NCI-H82 (cell line): ENCODE measurements around the gene SNTG2.

Experiments used
- DNase-seq: peaks from one replicate; lab custom pipeline; 2025; lab: John Stamatoyannopoulos, UW

SNTG2 gene

GRCh38 chr2:1318366-1319009 is 367.8 kb downstream of the SNTG2 start:
- no peak for DNase-seq

- DNase-seq: no peak
Measured at GRCh38 chr2:1319393-1319792, 368.7 kb downstream of the SNTG2 start.

DNA sequence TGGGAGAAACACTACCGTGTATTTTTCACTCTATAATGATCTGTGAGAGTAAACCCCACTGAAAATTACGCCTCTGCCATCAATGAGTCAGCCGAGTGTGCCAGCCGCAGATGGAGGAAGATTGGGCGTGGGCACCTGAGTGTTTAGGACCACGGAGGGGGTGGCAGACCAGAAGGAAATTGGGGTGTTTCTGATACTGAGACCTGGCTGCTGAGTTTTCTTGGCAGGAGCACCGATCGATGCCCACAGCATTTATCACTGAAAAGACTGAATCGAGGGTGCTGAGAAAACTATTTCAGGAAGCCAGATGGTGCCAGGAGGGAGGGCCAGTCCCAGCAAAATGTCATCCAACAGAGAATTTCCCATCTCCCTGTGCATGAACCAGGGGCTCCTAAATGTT is 370.7 kb downstream of the SNTG2 start:
- no peak for DNase-seq

GRCh38 chr2:1324884-1325283 is 374.2 kb downstream of the SNTG2 start:
- no peak for DNase-seq

DNA sequence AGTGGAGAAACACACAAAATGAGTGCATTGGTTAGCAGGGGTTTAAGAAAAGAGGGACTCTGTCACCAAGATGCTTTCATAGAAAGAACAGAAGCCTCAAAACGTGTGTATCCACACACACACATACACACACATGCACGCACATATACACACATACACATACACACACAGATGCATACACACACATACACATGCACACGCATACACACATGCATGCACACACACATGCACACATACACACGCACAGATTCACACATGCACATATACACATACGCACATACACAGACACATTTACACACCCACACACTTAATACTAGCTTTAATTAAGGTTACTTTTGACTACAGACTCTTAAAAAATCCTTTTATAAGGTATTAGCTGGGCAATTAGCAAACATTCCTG is 378.0 kb downstream of the SNTG2 start:
- DNase-seq: no peak

- no peak for DNase-seq
Measured at GRCh38 chr2:1339388-1340140, 388.9 kb downstream of the SNTG2 start.

DNA sequence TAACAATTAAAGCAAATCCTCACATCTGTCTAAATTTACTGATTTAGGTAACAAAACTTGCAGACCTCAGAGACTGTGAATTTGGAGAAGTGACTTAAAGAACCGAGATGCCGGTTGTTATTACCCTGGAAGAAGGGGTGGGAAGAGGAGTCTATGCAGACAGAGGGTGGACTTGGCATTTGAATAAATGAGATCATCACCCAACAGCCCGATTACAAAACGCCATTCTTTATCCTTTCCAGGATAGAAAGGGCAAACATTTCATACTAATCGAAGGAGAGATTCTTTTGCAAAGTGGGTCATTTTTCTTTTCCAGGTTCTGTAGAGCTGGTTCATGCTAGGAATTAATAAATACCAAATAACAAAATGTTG is 389.5 kb downstream of the SNTG2 start:
- no peak for DNase-seq

- peak; percentile 32 for DNase-seq
Measured at GRCh38 chr2:1341404-1342120, 390.9 kb downstream of the SNTG2 start.

- DNase-seq: no peak
Measured at GRCh38 chr2:1348789-1349188, 398.1 kb downstream of the SNTG2 start.

DNA sequence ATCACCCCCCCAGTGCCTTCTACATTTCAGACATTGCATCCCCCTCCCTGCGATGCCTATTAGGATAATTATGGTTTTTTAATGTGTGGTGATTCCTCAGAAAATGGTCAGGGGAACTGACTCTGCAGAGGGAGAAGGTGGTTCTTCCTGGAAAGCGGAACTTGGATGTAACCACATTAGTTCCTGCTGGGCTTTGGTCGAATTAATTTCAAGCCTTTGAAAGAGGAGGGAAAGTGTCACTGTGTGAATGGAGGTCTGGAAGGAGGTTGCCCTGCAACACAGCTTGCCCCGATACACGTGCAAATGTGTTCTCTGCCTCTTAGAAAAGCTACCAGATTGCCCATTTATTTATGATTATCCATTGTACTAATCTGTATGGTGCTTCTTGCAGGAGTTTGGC is 399.5 kb downstream of the SNTG2 start:
- DNase-seq: no peak

GRCh38 chr2:1353124-1353523 is 402.5 kb downstream of the SNTG2 start:
- no peak for DNase-seq

DNA sequence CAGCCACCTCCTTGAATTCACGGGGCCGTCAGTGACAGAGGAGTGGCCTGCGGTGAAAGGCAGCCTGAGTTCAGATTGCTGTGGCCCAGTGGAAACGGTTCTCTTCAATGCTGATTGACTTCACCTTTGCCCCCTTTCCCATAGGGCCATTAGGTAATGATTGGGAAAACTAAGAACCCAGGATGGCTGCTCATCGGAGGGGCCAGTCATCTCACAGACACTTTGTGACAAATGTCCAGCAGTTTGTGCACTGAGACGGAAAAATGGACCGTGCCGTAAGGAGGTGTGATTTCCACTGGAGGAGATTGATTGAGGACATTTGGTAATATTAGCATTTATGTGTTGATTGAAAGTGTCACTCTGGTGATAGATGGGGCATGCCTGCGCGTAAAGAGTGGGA is 402.9 kb downstream of the SNTG2 start:
- no peak for DNase-seq

- no peak for DNase-seq
Measured at GRCh38 chr2:1360144-1360543, 409.5 kb downstream of the SNTG2 start.

GRCh38 chr2:1360557-1361250 is 410.1 kb downstream of the SNTG2 start:
- no peak for DNase-seq

DNA sequence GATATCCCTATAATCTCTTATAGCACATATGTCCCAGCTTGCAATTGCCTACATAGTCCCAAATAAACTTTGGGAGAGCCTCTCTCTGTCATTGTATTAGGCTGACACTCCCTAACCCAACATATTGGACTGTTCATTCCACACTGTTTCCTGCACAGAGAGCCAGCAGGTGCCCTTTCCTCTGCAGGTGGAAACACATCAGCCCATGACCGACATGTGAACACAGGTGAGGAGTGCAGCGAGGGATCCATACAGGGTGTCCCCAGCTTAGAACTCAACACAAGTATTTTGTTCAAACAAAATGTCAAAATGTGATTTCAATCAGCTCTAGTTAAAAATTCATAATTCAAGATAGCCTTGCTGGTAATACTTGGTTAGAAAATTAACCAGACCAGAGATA is 412.7 kb downstream of the SNTG2 start:
- DNase-seq: no peak

DNA sequence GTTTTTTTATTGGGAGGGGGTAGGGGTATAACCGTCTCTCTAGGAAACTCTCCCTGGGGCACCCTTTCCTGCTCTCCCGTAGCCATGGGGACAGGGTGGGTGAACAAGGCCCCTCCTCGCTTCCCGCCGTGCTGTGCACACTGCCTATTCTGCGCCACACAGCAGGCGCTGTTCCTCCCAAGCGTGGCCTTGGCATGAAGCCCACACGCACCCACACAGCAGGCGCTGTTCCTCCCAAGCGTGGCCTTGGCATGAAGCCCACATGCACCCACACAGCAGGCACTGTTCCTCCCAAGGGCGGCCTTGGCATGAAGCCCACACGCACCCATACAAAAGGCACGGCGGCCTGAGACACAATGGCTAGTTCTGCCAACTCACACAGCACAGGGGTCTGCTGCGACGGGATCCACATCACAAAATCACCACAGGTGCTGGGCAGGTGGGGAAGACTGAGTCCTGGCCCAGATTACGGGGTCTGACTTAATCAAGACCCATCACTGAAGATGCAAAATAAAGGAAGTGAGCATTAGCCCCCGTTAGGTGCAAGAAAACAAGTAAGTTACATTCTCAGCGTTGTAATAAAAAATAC is 416.0 kb downstream of the SNTG2 start:
- no peak for DNase-seq

DNA sequence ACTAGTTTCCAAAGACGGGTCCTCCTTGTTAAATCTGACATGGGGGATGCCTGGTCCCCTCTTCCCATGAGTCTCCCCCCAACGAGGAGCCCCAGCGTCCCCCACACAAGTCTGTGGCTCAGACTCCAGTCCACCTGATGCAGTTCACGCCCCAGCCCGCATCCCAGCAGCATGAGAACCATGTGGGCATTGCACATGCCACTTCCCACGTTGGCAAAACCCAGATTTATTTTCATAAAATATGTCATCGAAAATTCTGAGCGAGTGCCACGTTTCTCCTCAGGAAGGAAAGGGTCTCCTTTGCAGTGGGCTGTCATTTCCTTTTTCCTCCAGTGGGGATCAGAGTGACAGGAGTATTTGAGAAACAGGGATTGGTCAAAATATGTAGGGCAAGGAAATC is 417.0 kb downstream of the SNTG2 start:
- DNase-seq: no peak

DNA sequence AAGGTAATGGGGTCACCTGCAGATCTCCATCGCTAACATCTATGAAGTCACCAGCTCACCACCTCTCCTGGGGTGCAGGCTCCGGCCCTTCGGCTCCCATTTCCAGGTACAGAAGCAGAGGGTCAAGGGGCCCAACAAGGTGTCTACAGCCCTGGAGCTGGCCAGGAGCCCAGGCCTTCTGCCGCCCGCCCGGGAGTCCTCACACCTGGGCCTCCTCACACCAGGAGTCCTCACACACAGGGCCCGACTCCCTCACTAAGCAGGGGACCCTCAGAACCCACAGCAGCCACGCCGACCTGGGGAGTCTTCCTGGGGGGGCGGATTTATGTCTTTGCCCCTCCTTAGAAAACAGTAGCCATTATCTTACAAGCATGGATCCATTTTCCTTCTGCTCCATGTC is 419.3 kb downstream of the SNTG2 start:
- DNase-seq: no peak

DNA sequence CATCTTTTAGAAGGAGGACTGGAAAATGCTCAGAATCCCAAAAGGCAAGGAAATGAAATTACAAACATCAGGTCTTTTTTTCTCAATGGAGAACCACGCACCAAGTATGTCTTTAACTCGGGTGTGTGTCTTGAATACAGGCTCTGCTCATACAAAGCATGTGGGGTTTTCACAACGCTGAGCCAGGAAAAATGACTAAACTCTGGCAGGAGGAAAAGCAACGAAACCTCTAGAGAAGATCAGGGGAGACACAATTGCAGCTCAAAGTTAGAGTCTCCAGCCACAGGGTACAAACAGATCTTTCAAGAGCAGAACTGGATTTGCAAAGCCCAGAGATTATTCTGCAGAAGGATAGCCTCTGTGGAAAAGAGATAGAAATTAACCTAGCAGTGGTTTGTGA is 419.8 kb downstream of the SNTG2 start:
- no peak for DNase-seq

DNA sequence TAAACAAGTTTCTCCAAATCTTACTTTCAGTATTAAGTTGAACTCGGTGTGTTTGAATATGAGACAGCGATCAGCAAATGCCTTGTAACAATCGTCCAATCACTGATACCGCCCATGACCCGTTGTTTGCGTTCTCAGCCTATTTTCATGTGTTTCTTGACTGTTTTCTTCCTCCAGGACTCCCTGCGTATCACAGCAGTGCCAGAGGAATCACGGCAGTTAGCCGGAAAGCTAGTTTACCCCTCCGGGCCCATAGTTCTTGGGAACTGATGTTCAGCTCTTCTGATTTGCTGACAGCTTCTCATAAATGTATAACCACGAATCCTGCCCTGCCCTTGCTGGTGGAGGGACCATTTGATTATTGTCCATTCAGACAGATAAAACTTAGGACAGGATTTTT is 420.4 kb downstream of the SNTG2 start:
- no peak for DNase-seq

- DNase-seq: no peak
Measured at GRCh38 chr2:1373830-1374229, 423.2 kb downstream of the SNTG2 start.

- no peak for DNase-seq
Measured at GRCh38 chr2:1374287-1374686, 423.6 kb downstream of the SNTG2 start.
